HCT116 (cell line): ENCODE results near the gene SRF. TPM values are rescaled to one million over a fixed set of nuclear protein-coding genes. Genes with fewer than 3 reads are reported as not detected.

Source experiments
- ATAC-seq: fragments of 200-7000 bp; cut with Tn5 transposase; 2 replicates; pipeline ENCODE4 v1.9.1; 2020; ENCODE audit warnings: mild to moderate bottlenecking, moderate library complexity
- BruUV-seq: library from RNA; stranded (reverse); fragments of 400-500 nt; replicated peaks from 2 replicates; lab custom pipeline; 2021; lab: Mats Ljungman, UMichigan
- CTCF ChIA-PET: fragments of 300-600 bp; sonication (Branson Sonifier 250); formaldehyde crosslinking; loops from one replicate; lab custom pipeline; 2021; ENCODE audit warnings: antibody characterized with exemption; lab: Charles Lee
- POLR2A ChIA-PET: fragments of 300-600, 350-600 bp; sonication (Branson Sonifier 250); formaldehyde crosslinking; loops from one replicate; lab custom pipeline; 2021; ENCODE audit warnings: antibody characterized with exemption; lab: Charles Lee
- RAD21 ChIA-PET, 2 experiments: fragments of 300-600 bp; sonication (Branson Sonifier 250); formaldehyde crosslinking; loops; one replicate each; lab custom pipeline; 2023; ENCODE audit warnings: low total read pairs in 2 of 2; ENCODE audit not compliant: uncharacterized antibody in 2 of 2, unreplicated experiment in 2 of 2, low non-redundant PET in 1 of 2; lab: Charles Lee
- DNase-seq: peaks from one replicate; pipeline ENCODE4 v3.0.0-alpha.2; 2010; ENCODE audit warnings: low read depth, low spot score
- H2AFZ ChIP-seq: fragments of 200-600 bp; shearing (Covaris generic), sonication (generic); 2 replicates; pipeline ENCODE4 v1.6.1; 2017; ENCODE audit warnings: low read depth, mixed run types, mixed read lengths, antibody characterized with exemption, low read length; ENCODE audit not compliant: poor library complexity, severe bottlenecking
- H3K27ac ChIP-seq: 2 replicates; pipeline ENCODE4 v1.5.1; 2012; ENCODE audit warnings: low read depth, low read length
- H3K27me3 ChIP-seq: fragments of 200-600 bp; sonication (generic); 2 replicates; pipeline ENCODE4 v1.6.1; 2016; ENCODE audit warnings: mixed run types, low read length, mixed read lengths; ENCODE audit not compliant: insufficient read depth
- H3K36me3 ChIP-seq, 2 experiments: fragments of 200-500 bp in 1 of 2; fragments of 200-600 bp in 1 of 2; sonication (Bioruptor generic) in 1 of 2; sonication (generic) in 1 of 2; 2 replicates each; pipeline versions ENCODE4 v1.5.1 to v1.6.1; 2014 to 2016; ENCODE audit warnings: low read length in 2 of 2, inconsistent platforms in 1 of 2, mixed read lengths in 1 of 2, mixed run types in 1 of 2; ENCODE audit not compliant: insufficient read depth in 2 of 2, control insufficient read depth in 1 of 2
- H3K4me1 ChIP-seq, 2 experiments: fragments of 200-600 bp in 1 of 2; sonication (generic) in 1 of 2; 2 replicates each; pipeline versions ENCODE4 v1.5.1 to v1.6.1; 2012 to 2017; ENCODE audit warnings: low read length in 2 of 2, inconsistent platforms in 1 of 2, mild to moderate bottlenecking in 1 of 2, mixed read lengths in 1 of 2, mixed run types in 1 of 2, moderate library complexity in 1 of 2; ENCODE audit not compliant: insufficient read depth in 2 of 2, control insufficient read depth in 1 of 2
- H3K4me2 ChIP-seq: fragments of 200-600 bp; sonication (generic); 2 replicates; pipeline ENCODE4 v1.6.1; 2017; ENCODE audit warnings: mixed run types, low read length, mixed read lengths
- H3K4me3 ChIP-seq, 2 experiments: fragments of 200-600 bp in 1 of 2; sonication (generic) in 1 of 2; replicated peaks in 1 of 2; 2 replicates each; pipeline ENCODE4 v1.5.1; 2011 to 2016; ENCODE audit warnings: low read length in 2 of 2, control low read depth in 1 of 2, low read depth in 1 of 2, mild to moderate bottlenecking in 1 of 2, mixed read lengths in 1 of 2, mixed run types in 1 of 2
- H3K79me2 ChIP-seq: fragments of 200-600 bp; sonication (generic); 2 replicates; pipeline ENCODE4 v1.6.1; 2017; ENCODE audit warnings: mild to moderate bottlenecking, mixed run types, low read length, moderate library complexity, mixed read lengths; ENCODE audit not compliant: insufficient read depth
- H3K9ac ChIP-seq: fragments of 200-600 bp; sonication (generic); 2 replicates; pipeline ENCODE4 v1.6.1; 2016; ENCODE audit warnings: low read length, mixed read lengths
- H3K9me2 ChIP-seq: fragments of 200-600 bp; sonication (generic), shearing (Covaris generic); 2 replicates; pipeline ENCODE4 v1.6.1; 2017; ENCODE audit warnings: mixed run types, mild to moderate bottlenecking, moderate library complexity; ENCODE audit not compliant: insufficient read depth
- H3K9me3 ChIP-seq, 2 experiments: fragments of 200-500 bp in 1 of 2; fragments of 200-600 bp in 1 of 2; sonication (Bioruptor generic) in 1 of 2; sonication (generic) in 1 of 2; 2 replicates each; pipeline ENCODE4 v1.6.1; 2014 to 2017; ENCODE audit warnings: low read length in 2 of 2, mixed read lengths in 2 of 2, inconsistent platforms in 1 of 2, low read depth in 1 of 2, mild to moderate bottlenecking in 1 of 2, mixed run types in 1 of 2, moderate library complexity in 1 of 2; ENCODE audit not compliant: control insufficient read depth in 1 of 2, insufficient read depth in 1 of 2
- H4K20me1 ChIP-seq: fragments of 200-600 bp; sonication (generic), shearing (Covaris generic); 2 replicates; pipeline ENCODE4 v1.6.1; 2017; ENCODE audit warnings: mixed run types, mild to moderate bottlenecking, moderate library complexity; ENCODE audit not compliant: insufficient read depth
- ATF3 ChIP-seq: IDR thresholded peaks from 2 replicates; pipeline ENCODE4 v1.6.1; 2012
- CEBPB ChIP-seq: IDR thresholded peaks from 2 replicates; pipeline ENCODE4 v1.6.1; 2012; ENCODE audit warnings: low read depth
- CTCF ChIP-seq, 3 experiments: fragments of 200-600 bp in 1 of 3; sonication (generic) in 1 of 3; IDR thresholded peaks in 2 of 3; conservative IDR thresholded peaks in 1 of 3; 2 replicates each; pipeline ENCODE4 v1.5.1; 2012 to 2017; ENCODE audit warnings: low read depth in 2 of 3, low read length in 2 of 3, antibody characterized with exemption in 1 of 3, borderline replicate concordance in 1 of 3, control low read depth in 1 of 3, mild to moderate bottlenecking in 1 of 3, mixed read lengths in 1 of 3, mixed run types in 1 of 3, moderate library complexity in 1 of 3; ENCODE audit not compliant: insufficient read depth in 1 of 3
- EGR1 ChIP-seq: IDR thresholded peaks from 2 replicates; pipeline ENCODE4 v1.6.1; 2012; ENCODE audit warnings: low read depth
- EZH2 ChIP-seq: fragments of 200-600 bp; sonication (generic); IDR thresholded peaks from 2 replicates; pipeline ENCODE4 v1.6.1; 2017; ENCODE audit warnings: antibody characterized with exemption, mixed run types
- EZH2phosphoT487 ChIP-seq: fragments of 200-600 bp; IDR thresholded peaks from 2 replicates; pipeline ENCODE4 v1.6.1; 2018; ENCODE audit warnings: antibody characterized with exemption, borderline replicate concordance
- MAX ChIP-seq: IDR thresholded peaks from 2 replicates; pipeline ENCODE4 v1.6.1; 2012
- POLR2A ChIP-seq: IDR thresholded peaks from 2 replicates; pipeline ENCODE4 v1.7.0; 2011; ENCODE audit warnings: borderline replicate concordance; ENCODE audit not compliant: insufficient read depth, insufficient read length; ENCODE audit errors: extremely low read depth
- POLR2AphosphoS5 ChIP-seq: IDR thresholded peaks from 2 replicates; pipeline ENCODE4 v1.6.1; 2011; ENCODE audit warnings: mild to moderate bottlenecking, low read depth, low read length, moderate library complexity
- TCF7L2 ChIP-seq: IDR thresholded peaks from 2 replicates; pipeline ENCODE4 v1.7.0; 2011; ENCODE audit warnings: borderline replicate concordance, inconsistent platforms; ENCODE audit not compliant: insufficient read depth, insufficient read length; ENCODE audit errors: extremely low read depth
- YY1 ChIP-seq: IDR thresholded peaks from 2 replicates; pipeline ENCODE4 v1.6.1; 2011; ENCODE audit warnings: low read length, low read depth, moderate library complexity, mild to moderate bottlenecking; ENCODE audit not compliant: insufficient replicate concordance; ENCODE audit errors: extremely low read depth
- ZFX ChIP-seq: fragments of 450-650 bp; IDR thresholded peaks from 2 replicates; pipeline ENCODE4 v1.6.1; 2017
- intact Hi-C: fragments of 100-400 bp; cut with micrococcal nuclease; formaldehyde crosslinking; loops from 2 replicates; pipeline ENCODE4 v1.10.0; 2022
- total RNA-seq: library from RNA; stranded (reverse); gene quantifications from one replicate; pipeline ENCODE4 v1.2.1, GENCODE V29; 2021; ENCODE audit not compliant: unreplicated experiment

Gene SRF
- total RNA-seq, 1 experiment from 2014 or later = 28.1 TPM

- intact Hi-C loops = no loop called here
- Histone ChIP-seq H2AFZ (no peak overlapping the region), H3K9me3 (no peaks in the 10 kb centered on the region), H3K27ac (no peak overlapping the region), H3K27me3 (no peaks in the 10 kb centered on the region), H3K79me2 (no peaks in the 10 kb centered on the region), H3K9ac (no peak overlapping the region)
- no TSS peak for BruUV-seq
- RAD21 ChIA-PET = no interaction called here
- TF ChIP-seq YY1 = no peak
- no peak for TF ChIP-seq POLR2AphosphoS5
- TF ChIP-seq ZFX = no peak
- no peak for TF ChIP-seq POLR2A
- TF ChIP-seq TCF7L2 = no peak
- no peak for TF ChIP-seq EGR1
- TF ChIP-seq ATF3 = no peak
- TF ChIP-seq CEBPB = no peak
- no peak for TF ChIP-seq EZH2phosphoT487
- no peak for TF ChIP-seq MAX
- no peak for TF ChIP-seq EZH2
- no peak for TF ChIP-seq CTCF (IDR thresholded peaks at IDR 0.05 in 2 of 3, conservative IDR thresholded peaks at IDR 0.05 in 1 of 3; ENCODE audit: borderline replicate concordance in 1 of 3, insufficient read depth in 1 of 3, low read depth in 2 of 3, low read length in 2 of 3)
- TF ChIP-seq, all 23 proteins: peak for 0
- CTCF ChIA-PET = no interaction called here
- H3K36me3 ChIP-seq = peaks cover 0 to 10% of the 10 kb centered on the region in 2 experiments; a peak in 1 of 4 replicates
- DNase-seq (no peak), ATAC-seq (no peak)
- H3K4me2 ChIP-seq = no peak overlapping the region
- peaks cover 3 to 9% of the 10 kb centered on the region in 2 experiments; a peak in 1 of 4 replicates for H3K4me1 ChIP-seq
- no peak overlapping the region for H3K4me3 ChIP-seq
- POLR2A ChIA-PET = no interaction called here
- no peaks in the 10 kb centered on the region for H4K20me1 ChIP-seq
- no peaks in the 10 kb centered on the region for H3K9me2 ChIP-seq
These were observed 24.8 kb upstream of the SRF start for GRCh38 chr6:43146261-43146660.
